GM10847 (cell line): ENCODE measurements around the gene C1orf141.

Source experiments
- POLR2A ChIP-seq: IDR thresholded peaks from 2 replicates; pipeline ENCODE4 v1.6.1; 2011; ENCODE audit not compliant: insufficient read length; ENCODE audit errors: extremely low read depth

C1orf141 gene

GRCh38 chr1:67120855-67121619, 13.7 kb downstream of the C1orf141 start:
- TF ChIP-seq POLR2A, result no peak

DNA sequence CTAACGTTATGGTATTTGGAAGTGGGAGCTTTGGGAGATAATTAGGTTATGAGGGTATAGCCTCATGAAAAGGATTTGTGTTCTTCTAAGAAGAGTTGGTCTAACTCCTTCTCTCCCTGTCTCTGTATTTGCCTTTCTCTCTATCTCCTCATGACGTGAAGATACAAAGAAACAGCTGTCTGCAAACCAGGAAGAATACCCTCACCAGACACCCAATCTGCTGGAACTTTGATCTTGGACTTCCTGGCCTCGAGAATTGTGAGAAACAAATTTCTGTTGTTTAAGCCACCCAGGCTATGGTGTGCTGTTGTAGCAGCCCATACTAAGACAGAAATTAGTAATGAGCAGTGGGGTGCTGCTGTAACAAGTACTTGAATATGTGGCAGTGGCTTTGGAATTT, 16.1 kb downstream of the C1orf141 start:
- TF ChIP-seq POLR2A, result no peak

DNA sequence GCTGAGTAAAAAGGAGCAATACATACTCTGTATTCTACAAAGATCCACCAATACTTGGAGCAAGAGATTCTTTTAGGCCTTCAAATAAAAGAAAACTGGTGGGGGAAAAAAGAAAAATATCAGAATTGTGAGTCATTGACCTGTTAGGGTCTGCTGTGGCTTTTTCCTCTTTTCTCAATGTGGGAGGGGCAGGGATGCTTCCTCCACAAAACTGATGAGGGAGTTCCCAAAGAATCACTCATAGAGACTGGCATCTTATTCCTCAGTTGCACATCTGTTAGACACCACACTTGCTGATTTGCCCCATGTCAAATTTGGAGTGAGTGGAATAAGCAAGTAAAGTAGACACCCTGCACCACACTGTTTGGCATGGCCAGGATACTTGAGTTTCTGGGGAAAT, 16.6 kb downstream of the C1orf141 start:
- TF ChIP-seq POLR2A, result no peak

DNA sequence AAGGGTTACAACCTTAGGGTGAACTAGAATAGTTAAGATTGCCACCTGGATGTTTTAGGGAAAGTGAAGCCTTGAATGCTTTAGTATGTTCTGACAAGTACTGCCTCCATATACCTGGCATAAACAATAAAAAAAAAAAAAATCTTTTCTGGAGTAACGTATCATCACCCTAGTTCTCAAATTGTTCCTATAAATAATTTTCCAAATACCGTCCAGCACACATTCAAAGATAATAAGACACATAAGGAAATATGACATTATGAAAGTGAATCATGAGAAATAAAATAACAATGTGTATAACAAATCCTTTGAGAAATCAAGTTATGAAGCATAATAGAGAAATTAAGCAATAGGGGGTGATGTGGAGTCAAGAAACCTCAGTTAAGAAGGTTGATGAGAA, 20.6 kb downstream of the C1orf141 start:
- no peak for TF ChIP-seq POLR2A

- no peak for TF ChIP-seq POLR2A
These were observed 24.4 kb downstream of the C1orf141 start for GRCh38 chr1:67110352-67110751.

DNA sequence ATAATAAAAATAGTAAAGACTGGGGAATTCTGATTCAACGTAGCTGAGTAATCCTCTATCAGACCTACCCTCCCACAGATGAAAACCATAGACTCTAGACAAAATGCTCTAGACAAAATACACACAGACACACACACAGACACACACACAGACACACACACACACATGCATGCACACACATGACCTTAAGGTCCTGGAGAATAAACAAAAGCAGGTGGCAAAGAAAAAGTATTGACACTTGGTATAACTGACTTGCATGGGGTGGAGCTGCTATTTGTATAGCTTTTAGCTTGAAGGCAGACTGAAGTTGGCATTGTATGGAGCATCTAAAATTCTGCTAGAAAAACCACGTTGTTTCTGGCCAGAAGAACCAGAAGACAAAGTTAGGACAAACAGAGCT, 29.3 kb downstream of the C1orf141 start:
- TF ChIP-seq POLR2A, result no peak

- TF ChIP-seq POLR2A, result no peak
These were observed 31.2 kb downstream of the C1orf141 start for GRCh38 chr1:67103548-67103947.

DNA sequence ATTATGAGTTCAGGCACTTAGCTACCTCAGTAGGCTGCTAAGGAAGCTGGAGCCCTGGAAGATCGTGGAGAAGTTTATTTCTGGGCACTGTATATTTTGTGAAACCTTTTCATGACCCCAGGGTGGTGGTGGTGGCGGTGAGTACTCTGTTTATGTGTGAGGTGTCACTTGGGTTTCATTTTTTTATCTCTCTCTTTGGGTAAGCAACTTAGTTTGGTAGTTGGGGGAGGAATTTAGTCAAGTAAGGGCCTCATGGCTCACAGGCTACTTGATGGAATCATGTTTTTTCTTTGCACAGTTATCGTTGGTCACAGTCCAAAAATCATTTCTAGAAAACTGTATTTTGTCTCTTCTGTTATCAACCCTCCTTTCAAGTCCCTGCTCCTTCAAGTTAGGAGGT, 33.9 kb downstream of the C1orf141 start:
- no peak for TF ChIP-seq POLR2A

GRCh38 chr1:67097305-67097704, 37.5 kb downstream of the C1orf141 start:
- no peak for TF ChIP-seq POLR2A

GRCh38 chr1:67094191-67094590, 40.6 kb downstream of the C1orf141 start:
- no peak for TF ChIP-seq POLR2A

DNA sequence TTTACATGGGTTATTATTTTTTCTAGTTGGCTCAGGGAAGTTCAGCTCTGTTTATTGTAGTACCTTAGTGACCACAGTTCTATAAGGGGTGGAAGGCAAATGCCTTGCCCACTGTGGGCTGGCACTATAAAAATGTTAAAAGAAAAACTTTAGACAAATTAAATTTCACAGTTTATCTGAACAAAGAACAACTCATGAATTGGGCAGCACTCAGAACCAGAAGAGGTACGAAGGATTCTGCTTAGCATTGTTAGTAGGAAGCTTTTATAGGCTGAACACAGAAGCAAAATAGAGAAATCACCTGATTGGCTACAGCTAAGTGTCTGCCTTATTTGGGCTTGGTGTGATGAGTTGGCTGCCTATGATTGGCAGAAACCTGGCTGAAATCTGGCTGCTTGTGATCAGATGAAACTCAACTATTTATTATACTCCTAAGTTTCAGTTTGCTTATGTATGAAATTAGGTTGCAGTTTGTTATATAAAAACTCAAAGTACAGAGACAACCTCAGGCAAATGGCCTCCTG, 45.0 kb downstream of the C1orf141 start:
- TF ChIP-seq POLR2A, result no peak

DNA sequence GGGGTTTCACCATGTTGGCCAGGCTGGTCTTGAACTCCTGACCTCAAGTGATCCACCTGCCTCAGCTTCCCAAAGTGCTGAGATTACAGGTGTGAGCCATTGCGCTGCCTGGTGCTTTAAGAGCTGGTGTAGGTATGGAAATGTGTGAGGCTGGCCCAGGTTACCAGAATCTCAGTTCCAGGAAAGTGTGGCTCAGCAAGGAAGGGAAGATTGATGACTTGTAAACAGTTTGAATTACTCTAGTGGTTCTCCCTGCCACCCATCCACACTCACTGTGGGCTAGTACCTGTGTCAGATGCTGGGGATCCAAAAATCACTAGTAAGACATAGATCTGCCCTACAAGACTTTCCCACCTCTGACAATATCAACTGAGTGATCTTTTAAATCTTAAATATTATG, 46.3 kb downstream of the C1orf141 start:
- no peak for TF ChIP-seq POLR2A

DNA sequence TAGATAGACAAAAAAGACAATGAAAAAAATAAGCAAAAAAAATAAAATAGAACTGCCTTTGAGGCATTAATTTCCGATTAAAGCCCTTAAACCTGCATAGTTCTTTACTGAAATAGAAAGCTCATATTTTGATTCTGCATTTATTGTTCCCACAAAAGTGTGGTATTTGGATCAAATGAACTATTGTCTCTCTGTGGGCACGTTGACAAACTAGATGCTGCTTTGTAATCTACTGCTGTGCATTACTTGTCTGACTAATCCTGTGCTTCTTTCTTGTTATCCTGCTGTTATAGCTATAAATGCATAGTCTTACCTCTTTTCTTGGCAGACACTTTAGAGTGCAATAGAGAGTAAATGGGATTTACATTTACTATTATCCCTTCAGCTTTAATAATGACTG, 49.4 kb downstream of the C1orf141 start:
- TF ChIP-seq POLR2A, result no peak

DNA sequence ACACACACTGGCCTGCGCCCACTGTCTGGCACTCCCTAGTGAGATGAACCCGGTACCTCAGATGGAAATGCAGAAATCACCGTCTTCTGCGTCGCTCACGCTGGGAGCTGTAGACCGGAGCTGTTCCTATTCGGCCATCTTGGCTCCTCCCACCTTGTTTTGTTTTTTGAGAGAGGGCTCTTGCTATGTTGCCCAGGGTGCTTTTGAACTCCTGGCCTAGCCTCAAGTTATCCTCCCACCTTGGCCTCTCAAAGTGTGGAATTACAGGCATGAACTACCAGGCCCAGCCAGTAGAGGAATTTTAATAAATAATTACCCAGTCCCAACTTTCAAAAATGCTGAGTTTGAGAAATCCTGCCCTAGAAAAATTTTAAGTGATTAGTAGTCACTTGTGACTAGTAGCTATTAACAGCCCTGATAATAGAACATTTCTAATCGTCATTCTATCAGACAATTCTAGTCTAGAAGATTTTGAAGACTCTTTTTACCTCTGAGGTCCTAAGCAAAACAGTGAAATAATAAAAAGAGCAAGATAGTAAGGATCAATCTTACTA, 49.9 kb downstream of the C1orf141 start:
- no peak for TF ChIP-seq POLR2A

DNA sequence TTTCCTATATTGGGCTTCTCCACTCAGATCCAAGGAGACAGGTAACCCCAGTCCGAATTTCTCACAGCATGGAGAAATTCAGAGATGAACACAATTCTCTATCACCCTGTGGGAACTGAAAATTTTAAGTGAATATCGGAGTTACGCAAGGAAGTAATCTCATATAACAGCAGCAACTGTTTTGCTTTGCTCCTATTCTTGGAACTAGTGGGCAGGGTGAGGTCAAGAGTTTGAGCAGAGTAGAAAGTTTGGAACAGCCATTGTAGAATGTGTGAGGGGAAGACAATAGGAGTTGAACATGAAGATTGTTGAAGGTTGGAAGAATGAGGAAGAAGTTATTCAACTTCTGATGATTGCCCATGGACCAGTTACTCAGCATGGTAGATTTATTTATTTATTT, 56.5 kb downstream of the C1orf141 start:
- TF ChIP-seq POLR2A, result no peak

DNA sequence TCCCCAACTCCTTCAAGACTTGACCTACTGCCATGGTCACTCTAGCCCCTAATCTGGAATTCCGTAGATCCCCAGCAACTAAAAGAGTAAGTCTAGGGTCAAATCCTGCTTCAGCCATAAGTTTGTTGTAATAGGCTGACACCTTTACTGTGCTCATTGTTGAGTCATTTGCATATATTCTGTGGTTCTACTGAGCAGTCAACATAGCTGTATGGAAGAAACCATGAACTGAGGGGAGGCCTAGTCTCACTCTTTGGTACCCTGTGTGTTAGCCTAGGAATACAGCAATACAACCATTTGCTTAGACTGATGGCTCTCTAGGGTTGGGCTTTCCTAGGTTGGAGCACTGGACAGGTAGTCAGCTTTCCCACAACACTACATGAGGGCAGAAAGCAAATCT, 57.2 kb downstream of the C1orf141 start:
- TF ChIP-seq POLR2A, result no peak

- TF ChIP-seq POLR2A, result no peak
These were observed 62.0 kb downstream of the C1orf141 start for GRCh38 chr1:67072749-67073148.
